Vagina (tissue), 2 donors: Measurements from ENCODE around the gene MGLL. TPM values are rescaled to one million over a fixed set of nuclear protein-coding genes. Genes with fewer than 3 reads are reported as not detected.

Source experiments
- DNase-seq, 2 donors: peaks; one replicate each; pipeline ENCODE4 v3.0.0-alpha.2; 2017; ENCODE audit errors: extremely low spot score in 2 of 2
- H3K27ac ChIP-seq: fragments of 200-600 bp; sonication (generic); one replicate; pipeline ENCODE4 v1.5.1; 2019
- H3K27me3 ChIP-seq: fragments of 200-600 bp; sonication (generic); one replicate; pipeline ENCODE4 v1.5.1; 2019
- H3K36me3 ChIP-seq, 2 donors: fragments of 200-600 bp; sonication (generic); one replicate each; pipeline ENCODE4 v1.5.1; 2017 to 2019
- H3K4me1 ChIP-seq: fragments of 200-600 bp; sonication (generic); one replicate; pipeline ENCODE4 v1.5.1; 2019
- H3K4me3 ChIP-seq, 2 donors: fragments of 200-600 bp; sonication (generic); 1 replicate in 1 of 2; 2 replicates in 1 of 2; pipeline ENCODE4 v1.5.1; 2016 to 2019
- H3K9me3 ChIP-seq: fragments of 200-600 bp; sonication (generic); one replicate; pipeline ENCODE4 v1.5.1; 2019
- POLR2A ChIP-seq, 2 donors: fragments of 450-650 bp; IDR thresholded peaks; one replicate each; pipeline ENCODE4 v1.6.1; 2017; ENCODE audit warnings: antibody characterized with exemption in 2 of 2, mild to moderate bottlenecking in 2 of 2, moderate library complexity in 2 of 2
- POLR2AphosphoS5 ChIP-seq, 2 donors: sonication (generic); formaldehyde crosslinking; IDR thresholded peaks; one replicate each; pipeline ENCODE4 v1.9.0; 2017; ENCODE audit warnings: antibody characterized with exemption in 2 of 2, mild to moderate bottlenecking in 2 of 2, low read depth in 1 of 2; ENCODE audit not compliant: insufficient read depth in 1 of 2
- intact Hi-C: fragments of 100-400 bp; cut with DNase I; formaldehyde crosslinking; loops from one replicate; pipeline ENCODE4 v1.15.1; 2023
- total RNA-seq: library from RNA; depleted of rRNA; stranded (reverse); fragments of >200 nt; gene quantifications from one replicate; pipeline ENCODE4 v1.2.3, GENCODE V29; 2016
- TF ChIP-seq, protein P1 (sequence below), 3 experiments: fragments of 450-650 bp in 2 of 3; fragments of 200-600 bp in 1 of 3; sonication (generic) in 1 of 3; IDR thresholded peaks; one replicate each; pipeline ENCODE4 v1.5.1; 2017 to 2019; ENCODE audit warnings: antibody characterized with exemption in 3 of 3, mild to moderate bottlenecking in 2 of 3, moderate library complexity in 2 of 3

The MGLL gene
- total RNA-seq, 1 donor from 2014 or later = 35.6 TPM

DNA sequence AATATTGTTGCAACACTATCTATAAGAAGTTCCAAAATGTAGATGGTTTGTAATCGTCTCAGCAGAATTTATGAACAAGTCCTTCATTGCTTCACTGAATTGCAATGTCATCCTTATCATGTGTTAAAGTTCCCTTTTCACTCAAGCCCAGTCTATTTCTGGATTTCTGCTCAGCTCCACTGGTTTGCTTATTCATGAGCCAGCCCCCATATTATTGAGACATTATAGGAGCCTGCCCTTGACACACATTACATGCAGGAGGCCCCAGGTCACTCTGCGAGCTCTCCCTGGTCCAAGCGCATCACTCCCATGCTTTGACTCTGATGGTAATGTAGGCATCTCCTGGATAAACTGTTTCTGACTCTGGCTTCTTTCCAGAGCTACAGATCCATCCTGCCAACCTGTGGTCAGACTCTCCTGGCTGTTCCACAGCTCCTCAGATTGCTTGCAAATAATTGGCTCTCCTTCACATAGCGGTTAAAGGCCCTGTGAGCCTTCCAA is 92.7 kb downstream of the MGLL start:
- intact Hi-C loops = no loop called here
- Histone ChIP-seq H3K9me3 (no peaks in the 10 kb centered on the region), H3K4me1 (peaks cover 9% of the 10 kb centered on the region), H3K27me3 (no peaks in the 10 kb centered on the region), H3K36me3 (no peaks in the 10 kb centered on the region), H3K27ac (no peak overlapping the region), H3K4me3 (no peak overlapping the region)
- no peak for DNase-seq
- TF ChIP-seq POLR2AphosphoS5 (IDR thresholded peaks at IDR 0.05; ENCODE audit: insufficient read depth in 1 of 2, low read depth in 1 of 2) (no peak), POLR2A (IDR thresholded peaks at IDR 0.05) (no peak)
- TF ChIP-seq, protein P1, sequence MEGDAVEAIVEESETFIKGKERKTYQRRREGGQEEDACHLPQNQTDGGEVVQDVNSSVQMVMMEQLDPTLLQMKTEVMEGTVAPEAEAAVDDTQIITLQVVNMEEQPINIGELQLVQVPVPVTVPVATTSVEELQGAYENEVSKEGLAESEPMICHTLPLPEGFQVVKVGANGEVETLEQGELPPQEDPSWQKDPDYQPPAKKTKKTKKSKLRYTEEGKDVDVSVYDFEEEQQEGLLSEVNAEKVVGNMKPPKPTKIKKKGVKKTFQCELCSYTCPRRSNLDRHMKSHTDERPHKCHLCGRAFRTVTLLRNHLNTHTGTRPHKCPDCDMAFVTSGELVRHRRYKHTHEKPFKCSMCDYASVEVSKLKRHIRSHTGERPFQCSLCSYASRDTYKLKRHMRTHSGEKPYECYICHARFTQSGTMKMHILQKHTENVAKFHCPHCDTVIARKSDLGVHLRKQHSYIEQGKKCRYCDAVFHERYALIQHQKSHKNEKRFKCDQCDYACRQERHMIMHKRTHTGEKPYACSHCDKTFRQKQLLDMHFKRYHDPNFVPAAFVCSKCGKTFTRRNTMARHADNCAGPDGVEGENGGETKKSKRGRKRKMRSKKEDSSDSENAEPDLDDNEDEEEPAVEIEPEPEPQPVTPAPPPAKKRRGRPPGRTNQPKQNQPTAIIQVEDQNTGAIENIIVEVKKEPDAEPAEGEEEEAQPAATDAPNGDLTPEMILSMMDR (IDR thresholded peaks at IDR 0.05) = no peak

DNA sequence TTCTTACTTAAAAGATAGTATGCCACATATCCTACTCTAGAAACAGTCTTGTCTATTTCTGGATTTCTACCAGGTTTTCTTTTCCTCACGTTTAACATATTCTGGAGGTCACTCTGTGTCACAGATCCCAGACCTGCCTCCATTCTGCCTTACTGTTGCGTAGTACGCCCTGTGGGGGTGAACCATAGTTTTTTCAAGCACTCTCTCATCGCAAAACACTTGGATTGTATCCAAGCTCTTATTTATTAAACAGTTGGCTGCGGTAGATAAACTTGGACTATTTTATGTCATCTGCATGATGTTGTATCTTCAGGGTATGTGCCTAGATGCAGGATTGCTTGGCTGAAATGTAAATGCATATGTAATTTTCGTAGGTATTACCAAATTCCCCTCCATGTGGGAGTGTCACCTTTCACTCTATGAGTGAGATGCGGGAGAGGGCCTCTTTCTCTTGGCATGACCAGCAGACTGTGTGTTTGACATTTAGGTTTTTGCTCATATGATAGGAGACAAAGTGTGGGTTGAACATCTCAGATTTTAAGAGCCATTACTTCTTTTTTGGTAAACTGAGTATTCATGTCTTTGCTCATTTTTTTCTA is 93.8 kb downstream of the MGLL start:
- intact Hi-C loops = no loop called here
- Histone ChIP-seq H3K4me1 (no peaks in the 10 kb centered on the region), H3K27me3 (no peaks in the 10 kb centered on the region), H3K9me3 (no peaks in the 10 kb centered on the region), H3K4me3 (no peak overlapping the region), H3K27ac (no peak overlapping the region), H3K36me3 (no peaks in the 10 kb centered on the region)
- TF ChIP-seq POLR2A (IDR thresholded peaks at IDR 0.05) (no peak), POLR2AphosphoS5 (IDR thresholded peaks at IDR 0.05; ENCODE audit: insufficient read depth in 1 of 2, low read depth in 1 of 2) (no peak)
- TF ChIP-seq, protein P1 (IDR thresholded peaks at IDR 0.05) = no peak
- DNase-seq = no peak

DNA sequence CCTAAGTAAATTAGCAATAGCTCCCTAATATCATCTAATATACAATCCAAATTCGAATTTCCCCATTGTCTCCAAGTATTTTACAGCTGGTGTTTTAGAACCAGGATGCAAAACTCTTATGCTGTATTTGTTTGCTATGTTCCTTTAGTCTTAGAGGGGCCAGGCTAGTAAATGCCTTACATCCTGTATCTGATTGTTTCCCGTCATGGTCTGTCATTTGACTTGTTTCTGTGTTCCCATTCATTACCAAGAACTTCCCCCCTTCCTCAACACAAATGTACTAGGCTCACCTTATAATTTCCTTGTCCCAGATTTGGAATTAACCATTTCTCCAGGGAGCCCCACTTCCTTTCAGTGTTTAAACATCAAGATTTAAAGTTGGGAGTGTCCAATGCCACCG is 95.4 kb downstream of the MGLL start:
- Histone ChIP-seq H3K27me3 (no peaks in the 10 kb centered on the region), H3K4me3 (no peak overlapping the region)

DNA sequence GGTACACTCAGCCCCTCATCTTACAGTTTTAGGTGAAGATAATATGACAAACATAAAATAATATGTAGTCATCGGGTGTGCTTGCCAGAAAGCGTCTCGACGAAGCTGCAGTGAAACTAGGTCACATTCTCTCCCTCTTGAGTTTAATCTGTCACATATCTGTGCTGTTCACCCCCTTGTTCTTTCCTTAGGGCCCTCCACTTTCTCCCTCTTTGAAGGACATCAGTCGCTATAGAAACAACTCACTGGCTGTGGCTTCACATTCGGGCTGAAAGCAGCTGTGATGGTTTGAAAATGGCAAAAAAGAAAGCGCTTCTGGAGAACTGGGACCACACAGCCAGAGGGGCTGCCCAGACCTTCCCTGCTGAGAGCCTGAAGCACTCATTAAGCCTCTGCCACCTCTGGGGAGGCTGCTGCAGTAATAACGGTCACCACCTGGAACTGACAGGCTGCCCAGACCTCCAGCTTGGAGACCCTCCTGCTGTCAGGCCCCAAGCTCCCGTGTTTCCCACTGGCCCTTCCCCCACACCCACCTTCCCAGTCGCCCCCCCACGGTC is 99.2 kb downstream of the MGLL start:
- H3K27ac ChIP-seq = no peak overlapping the region
- H3K4me3 ChIP-seq = no peak overlapping the region
- DNase-seq = no peak
- H3K9me3 ChIP-seq = no peaks in the 10 kb centered on the region
- no peaks in the 10 kb centered on the region for H3K27me3 ChIP-seq
- peaks cover 0 to 2% of the 10 kb centered on the region in 2 donors for H3K36me3 ChIP-seq
- no peak for TF ChIP-seq POLR2A (IDR thresholded peaks at IDR 0.05)
- TF ChIP-seq, protein P1 (IDR thresholded peaks at IDR 0.05) = no peak
- no peak for TF ChIP-seq POLR2AphosphoS5 (IDR thresholded peaks at IDR 0.05; ENCODE audit: insufficient read depth in 1 of 2, low read depth in 1 of 2)
- H3K4me1 ChIP-seq = no peaks in the 10 kb centered on the region
- intact Hi-C loops = no loop called here

More for the DNA sequence above, 95.4 kb downstream of the MGLL start:
- TF ChIP-seq, protein P1 (IDR thresholded peaks at IDR 0.05) = no peak
- TF ChIP-seq POLR2AphosphoS5 (IDR thresholded peaks at IDR 0.05; ENCODE audit: insufficient read depth in 1 of 2, low read depth in 1 of 2) = no peak
- DNase-seq = no peak
- Histone ChIP-seq H3K36me3 (no peaks in the 10 kb centered on the region), H3K27ac (no peak overlapping the region), H3K9me3 (no peaks in the 10 kb centered on the region), H3K4me1 (no peaks in the 10 kb centered on the region)
- intact Hi-C loops = no loop called here

DNA sequence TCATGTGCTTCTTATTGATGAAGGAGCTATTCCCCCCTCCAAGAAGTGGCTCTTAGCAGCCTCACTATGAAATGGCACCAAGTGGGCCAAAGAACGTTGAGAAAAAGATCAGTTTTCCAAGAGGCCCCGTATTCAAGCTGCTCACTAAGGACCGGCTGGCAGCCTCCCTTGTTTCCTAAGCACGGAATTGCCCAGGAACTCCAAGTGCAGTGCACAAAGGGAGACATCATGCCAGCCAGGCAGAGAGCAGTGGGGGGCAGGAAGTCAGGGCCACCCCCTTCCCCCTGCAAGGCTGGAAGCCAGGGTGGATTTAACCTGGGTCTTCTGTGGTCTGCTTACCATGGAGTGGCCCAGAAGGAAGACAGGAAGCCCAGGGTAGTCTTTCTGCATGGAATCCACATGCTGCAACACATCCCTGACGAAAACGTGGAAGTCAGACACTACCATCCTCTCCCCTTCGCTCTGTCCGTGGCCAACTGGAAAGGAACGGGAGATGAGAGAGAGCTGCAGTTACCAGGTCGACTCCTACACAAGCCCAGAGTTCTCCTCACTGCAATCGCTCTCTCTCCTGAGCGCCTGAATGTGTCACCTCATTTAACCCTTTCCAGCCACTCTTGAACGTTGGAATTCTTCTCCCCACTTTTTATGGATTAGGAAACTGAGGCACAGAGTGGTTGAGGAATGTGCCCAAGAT is 100.1 kb downstream of the MGLL start:
- no peak for TF ChIP-seq POLR2A (IDR thresholded peaks at IDR 0.05)
- TF ChIP-seq, protein P1 (IDR thresholded peaks at IDR 0.05) = no peak
- no peak for TF ChIP-seq POLR2AphosphoS5 (IDR thresholded peaks at IDR 0.05; ENCODE audit: insufficient read depth in 1 of 2, low read depth in 1 of 2)
- no peak overlapping the region for H3K4me3 ChIP-seq
- intact Hi-C loops = no loop called here
- DNase-seq = no peak
- H3K9me3 ChIP-seq = no peaks in the 10 kb centered on the region
- H3K27ac ChIP-seq = no peak overlapping the region
- H3K27me3 ChIP-seq = no peaks in the 10 kb centered on the region
- H3K36me3 ChIP-seq = peaks cover 0 to 2% of the 10 kb centered on the region in 2 donors
- no peaks in the 10 kb centered on the region for H3K4me1 ChIP-seq
